Stimulated activated CD4-positive, alpha-beta T cell treated with anti-CD3 and anti-CD28 coated beads, TNF-alpha, amount 100 ng/mL, for 1 hour (primary cell): ENCODE data around the gene TMEM54.

Experiments
- DNase-seq, 3 donors: peaks; one replicate each; pipeline ENCODE4 v3.0.0-alpha.2; 2020; ENCODE audit warnings: low read depth in 3 of 3, low spot score in 1 of 3

Gene TMEM54

DNA sequence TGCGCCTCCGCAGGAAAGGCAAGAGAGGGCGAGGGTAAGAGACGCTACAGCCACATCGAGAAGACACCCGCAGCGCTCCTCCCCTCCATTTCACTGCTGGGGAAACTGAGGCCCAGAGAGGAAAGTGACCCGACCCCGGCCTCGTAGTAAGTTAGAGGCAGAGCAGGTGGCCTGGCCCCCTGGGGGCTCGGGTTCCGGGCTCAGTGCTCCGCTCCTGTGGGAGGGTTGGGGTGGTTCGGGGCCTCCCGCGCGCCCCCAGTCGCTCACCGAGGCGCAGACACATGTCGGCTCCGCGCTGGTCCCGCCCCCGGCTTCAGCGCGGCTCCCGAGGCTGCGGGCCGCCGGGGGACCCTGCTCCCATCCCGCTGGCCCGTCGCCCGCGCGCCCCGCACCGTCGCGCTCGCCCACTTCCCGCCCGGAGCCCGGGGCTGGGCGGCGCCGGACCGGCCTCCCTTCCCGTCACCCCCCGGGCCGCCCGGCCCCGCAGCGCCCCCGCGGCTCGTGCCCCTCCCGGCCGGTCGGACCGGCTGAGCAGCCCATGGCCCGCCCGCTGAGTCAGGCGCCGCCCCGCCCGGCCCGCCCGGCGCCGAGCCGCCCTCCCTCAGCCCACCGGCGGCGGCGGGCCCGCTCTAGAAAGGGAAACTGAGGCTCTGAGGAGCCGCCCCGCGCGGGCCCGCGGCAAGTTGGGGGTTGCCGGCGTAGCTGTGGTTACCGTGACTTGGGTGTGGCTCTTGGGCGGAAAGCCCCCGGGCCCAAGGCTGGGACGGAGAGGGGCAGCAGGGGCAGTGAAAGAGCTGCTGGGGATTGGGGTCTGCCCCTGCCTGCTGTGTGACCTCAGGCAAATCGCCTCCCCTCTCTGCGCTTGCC lies at the start of gene TMEM54:
Gene TMEM54 (minus strand): TSS at position 434 of the 867 bp plus-strand sequence. CDS start 151 bp downstream, at position 283.
- no peak for DNase-seq

GRCh38 chr1:32949519-32949918 lies 48.3 kb upstream of the TMEM54 start:
- DNase-seq = no peak

- no peak for DNase-seq
Measured at GRCh38 chr1:32948905-32949304, 47.7 kb upstream of the TMEM54 start.

DNA sequence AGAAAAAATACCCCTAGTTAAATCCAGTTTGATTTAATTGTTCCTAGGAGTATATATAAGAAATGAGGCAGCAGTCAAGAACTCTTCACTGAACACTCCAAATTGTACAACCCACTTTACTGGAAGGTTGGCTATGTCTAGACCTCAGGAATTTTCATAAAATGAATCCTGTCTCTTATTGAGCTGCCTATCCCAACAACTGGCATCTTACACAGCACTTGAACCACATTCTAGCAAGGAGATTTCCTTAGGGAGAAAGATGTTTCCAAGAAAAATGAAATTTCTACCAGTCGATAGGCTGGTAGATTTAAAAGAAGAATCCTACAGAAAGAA lies 47.2 kb upstream of the TMEM54 start:
- DNase-seq = no peak

GRCh38 chr1:32947669-32948389 lies 46.6 kb upstream of the TMEM54 start:
- DNase-seq = no peak

DNA sequence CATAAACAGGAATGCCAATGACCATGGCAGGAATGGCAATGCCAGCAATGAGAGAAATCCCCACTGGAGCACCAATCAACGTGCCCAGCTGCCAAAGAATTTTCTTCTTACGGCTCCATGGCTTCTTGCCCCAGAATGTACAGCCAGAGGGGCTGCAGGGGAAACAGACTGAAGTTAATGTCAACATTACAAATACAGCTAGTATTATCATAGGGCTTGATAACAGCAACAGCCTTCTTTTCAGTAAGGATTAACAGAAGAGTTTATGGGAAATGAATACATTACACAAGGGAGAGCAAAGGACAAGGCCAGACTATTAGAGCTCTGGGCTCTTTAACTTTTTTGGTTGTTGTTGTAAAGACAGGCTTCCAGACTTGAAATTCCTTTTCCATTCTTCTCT lies 45.2 kb upstream of the TMEM54 start:
- DNase-seq = no peak

- DNase-seq = no peak
Measured at GRCh38 chr1:32944180-32944579, 43.0 kb upstream of the TMEM54 start.

- DNase-seq = no peak
Measured at GRCh38 chr1:32939655-32940371, 38.6 kb upstream of the TMEM54 start.

DNA sequence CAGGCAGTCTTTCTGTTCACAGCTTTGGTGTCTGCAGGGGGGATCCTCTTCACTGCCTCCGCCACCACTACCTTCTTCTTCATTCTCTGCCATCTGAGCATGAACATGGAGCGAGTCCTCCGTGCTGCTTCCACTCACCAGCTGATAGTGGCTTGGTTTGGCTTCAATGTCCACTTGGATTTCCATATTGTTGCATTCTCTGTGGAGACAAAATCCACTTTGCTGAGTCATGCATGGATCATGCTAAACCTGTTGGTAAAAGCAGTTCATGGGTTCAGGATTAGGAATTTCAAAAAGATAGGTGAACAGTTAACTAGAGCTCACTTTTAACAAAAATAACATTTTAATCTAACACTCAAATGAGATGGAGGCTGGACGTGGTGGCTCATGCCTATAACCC lies 35.9 kb upstream of the TMEM54 start:
- no peak for DNase-seq

DNA sequence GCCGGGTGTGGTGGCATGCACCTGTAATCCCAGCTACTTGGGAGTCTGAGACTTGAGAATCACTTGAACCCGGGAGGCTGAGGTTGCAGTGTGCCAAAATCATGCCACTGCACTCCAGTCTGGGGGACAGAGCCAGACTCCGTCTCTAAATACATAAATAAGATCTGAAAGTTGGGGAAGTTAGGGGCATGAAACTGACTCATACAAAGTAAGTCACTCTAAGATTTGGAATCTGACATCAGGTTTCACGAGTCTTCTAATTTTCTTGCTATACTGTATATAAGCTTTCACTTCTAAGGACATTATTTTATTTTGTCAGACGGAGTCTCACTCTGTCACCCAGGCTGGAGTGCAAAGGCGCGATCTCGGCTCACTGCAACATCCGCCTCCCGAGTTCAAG lies 33.3 kb upstream of the TMEM54 start:
- DNase-seq = no peak

DNA sequence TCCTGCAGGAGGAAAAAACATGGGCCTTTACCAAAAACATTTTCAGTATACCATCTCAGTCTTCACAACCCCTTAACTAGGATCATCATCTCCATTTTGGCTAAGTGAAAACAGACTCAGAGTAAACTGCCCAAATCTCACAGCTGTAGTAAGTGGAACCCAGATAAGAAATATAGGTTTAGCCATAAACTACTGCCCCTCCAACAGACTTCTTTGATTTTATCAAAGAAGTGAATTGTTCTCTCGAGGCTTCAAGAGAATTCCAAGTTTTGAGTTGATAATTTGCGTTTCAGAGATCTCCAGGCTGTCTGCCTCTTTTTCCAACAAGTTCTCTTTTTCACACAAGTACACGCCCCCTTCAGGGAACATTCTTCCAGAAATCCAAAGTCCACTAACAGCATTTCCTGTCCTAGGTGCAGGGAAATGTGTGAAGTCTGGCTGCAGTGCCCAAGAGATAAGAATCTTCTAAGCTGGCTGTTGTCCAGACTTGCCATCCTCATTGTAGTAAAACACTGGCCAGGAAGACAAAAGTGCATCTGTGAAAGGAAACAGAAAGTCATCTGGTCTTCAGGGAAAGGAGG lies 32.6 kb upstream of the TMEM54 start:
- DNase-seq = no peak

DNA sequence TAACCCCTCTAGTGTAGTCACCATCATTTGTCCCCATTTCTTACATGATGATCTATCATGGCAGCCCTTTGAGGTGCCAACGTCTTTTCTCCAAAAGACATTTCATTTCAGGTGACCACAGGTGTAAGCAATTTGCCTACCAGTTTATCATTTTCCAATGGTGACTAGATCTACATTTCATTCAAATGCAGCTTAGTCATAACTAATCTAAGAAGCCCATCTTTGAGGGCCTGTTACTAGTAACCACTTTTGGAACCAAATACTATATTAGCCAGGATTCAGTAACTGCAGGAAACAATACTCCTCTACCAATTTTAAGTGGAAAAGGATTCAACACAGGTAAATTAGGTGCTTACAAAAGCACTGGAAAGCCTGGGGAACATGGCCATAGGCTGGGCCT lies 30.6 kb upstream of the TMEM54 start:
- DNase-seq = no peak

GRCh38 chr1:32929366-32929765 lies 28.2 kb upstream of the TMEM54 start:
- no peak for DNase-seq

- DNase-seq = no peak
Measured at GRCh38 chr1:32928715-32929114, 27.5 kb upstream of the TMEM54 start.

GRCh38 chr1:32928285-32928684 lies 27.1 kb upstream of the TMEM54 start:
- no peak for DNase-seq

DNA sequence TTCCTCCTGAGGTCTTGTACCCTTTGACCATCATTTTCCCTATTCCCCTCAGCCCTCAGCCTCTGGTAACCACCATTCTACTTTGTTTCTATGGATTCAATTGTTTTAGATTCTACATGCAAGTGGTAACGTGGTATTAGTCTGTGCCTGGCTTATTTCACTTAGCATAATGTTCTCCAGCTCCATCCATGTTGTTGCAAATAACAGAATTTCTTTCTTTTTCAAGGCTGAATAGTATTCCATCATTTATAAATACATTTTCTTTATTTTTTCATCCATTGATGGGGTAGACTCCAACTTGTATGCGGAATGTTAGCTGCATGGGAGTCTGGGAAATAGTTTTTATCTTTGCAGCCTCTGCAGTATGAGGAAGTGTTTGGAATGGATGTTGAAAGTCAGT lies 26.3 kb upstream of the TMEM54 start:
- DNase-seq = no peak

DNA sequence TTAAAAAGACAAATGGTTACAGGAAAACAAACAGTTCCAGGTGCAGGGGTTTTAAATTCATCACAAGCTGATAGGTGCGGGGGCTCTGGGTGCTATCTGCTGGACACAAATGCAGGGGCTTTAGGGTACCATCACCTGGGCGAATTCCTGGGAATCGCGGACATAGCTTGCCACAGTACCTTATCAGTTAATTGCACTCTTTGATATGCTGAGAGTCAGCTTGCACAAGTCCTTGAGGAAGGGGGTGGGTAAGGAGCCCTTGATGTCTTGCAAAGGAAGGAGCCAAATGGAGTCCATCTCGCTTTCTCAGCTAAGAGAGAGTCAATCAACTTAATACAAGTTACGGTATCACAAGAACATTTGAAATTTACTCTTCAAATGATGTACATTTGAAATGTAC lies 25.4 kb upstream of the TMEM54 start:
- DNase-seq = no peak

GRCh38 chr1:32925403-32926162 lies 24.4 kb upstream of the TMEM54 start:
- DNase-seq = no peak

- DNase-seq = no peak
Measured at GRCh38 chr1:32924881-32925344, 23.7 kb upstream of the TMEM54 start.

DNA sequence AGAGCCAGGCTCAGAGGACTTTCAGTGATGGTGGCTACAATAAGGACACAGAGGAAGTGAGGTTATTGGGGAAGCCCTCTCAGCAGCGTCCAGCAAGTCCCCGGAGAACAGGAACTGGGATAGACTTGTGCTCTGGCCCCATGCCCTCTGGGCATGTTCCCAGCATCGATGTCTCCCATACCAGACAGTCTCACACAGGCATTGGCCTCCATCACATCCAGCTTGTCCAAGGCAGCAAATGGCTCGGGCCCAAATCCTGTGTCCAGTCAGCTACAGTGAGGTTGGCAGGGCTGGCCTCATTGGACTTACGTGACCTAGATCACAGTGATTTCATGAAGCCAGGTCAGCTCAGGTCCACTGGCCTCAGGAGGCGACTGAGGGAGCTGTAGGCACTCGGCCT lies 19.6 kb upstream of the TMEM54 start:
- no peak for DNase-seq
